ENCODE data around the gene TOM1L2.

DNA sequence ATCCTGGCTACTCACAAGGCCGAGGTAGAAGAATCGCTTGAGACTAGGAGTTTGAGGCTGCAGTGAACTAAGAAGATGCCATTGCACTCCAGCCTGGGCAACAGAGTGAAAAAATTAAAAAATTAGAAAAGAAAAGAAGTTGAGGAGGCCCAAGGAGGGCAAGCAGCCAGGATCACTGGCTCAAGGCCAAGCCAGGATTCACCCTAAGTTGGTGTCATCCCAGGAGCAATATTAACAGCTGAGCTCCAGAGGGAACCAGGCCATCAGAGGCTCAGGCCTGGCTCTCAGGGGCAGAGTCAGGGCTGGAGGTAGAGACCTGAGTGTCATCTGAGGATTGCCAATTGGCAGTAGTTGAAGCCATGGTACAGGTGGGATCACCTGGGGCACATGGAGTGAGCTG, 21.2 kb upstream of the TOM1L2 start:
- TF ChIP-seq, protein P1, sequence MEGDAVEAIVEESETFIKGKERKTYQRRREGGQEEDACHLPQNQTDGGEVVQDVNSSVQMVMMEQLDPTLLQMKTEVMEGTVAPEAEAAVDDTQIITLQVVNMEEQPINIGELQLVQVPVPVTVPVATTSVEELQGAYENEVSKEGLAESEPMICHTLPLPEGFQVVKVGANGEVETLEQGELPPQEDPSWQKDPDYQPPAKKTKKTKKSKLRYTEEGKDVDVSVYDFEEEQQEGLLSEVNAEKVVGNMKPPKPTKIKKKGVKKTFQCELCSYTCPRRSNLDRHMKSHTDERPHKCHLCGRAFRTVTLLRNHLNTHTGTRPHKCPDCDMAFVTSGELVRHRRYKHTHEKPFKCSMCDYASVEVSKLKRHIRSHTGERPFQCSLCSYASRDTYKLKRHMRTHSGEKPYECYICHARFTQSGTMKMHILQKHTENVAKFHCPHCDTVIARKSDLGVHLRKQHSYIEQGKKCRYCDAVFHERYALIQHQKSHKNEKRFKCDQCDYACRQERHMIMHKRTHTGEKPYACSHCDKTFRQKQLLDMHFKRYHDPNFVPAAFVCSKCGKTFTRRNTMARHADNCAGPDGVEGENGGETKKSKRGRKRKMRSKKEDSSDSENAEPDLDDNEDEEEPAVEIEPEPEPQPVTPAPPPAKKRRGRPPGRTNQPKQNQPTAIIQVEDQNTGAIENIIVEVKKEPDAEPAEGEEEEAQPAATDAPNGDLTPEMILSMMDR (IDR thresholded peaks at IDR 0.05): no peak
- no peak for TF ChIP-seq POLR2A (IDR thresholded peaks at IDR 0.05)

Data from adrenal gland (tissue), 5 donors.